Measurements from ENCODE around the gene C3orf18. TPM values are rescaled to one million over a fixed set of nuclear protein-coding genes. Genes with fewer than 3 reads are reported as not detected.

C3orf18 gene
- total RNA-seq, 1 donor from 2014 or later: 13.0 TPM

DNA sequence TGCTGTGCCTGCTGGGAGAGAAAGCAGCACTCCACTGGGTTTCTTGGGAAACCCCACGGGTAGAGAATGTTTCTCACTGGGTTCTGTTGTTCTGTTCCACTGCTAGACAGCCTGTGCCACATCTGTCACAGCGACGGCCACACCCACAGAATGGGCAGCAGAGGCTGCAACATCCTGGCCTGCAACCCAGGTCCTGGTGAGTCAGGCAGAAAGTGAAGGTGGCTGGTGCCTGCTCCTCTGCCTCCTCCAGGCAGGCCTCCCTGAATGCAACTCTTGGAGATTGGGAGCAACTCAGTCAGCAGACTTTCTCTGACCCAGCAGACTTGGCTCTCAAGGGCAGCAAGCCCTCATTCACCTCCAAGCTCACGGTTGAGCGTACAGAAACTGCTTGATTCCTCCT, 13.0 kb downstream of the C3orf18 start:
- Mint-ChIP-seq H3K27ac (ENCODE audit: unreplicated experiment) (no peak overlapping the region), H3K4me3 (ENCODE audit: unreplicated experiment) (no peak overlapping the region), H3K9me3 (ENCODE audit: unreplicated experiment) (peaks cover 2% of the 10 kb centered on the region), H3K4me1 (ENCODE audit: low read depth, unreplicated experiment) (peaks cover 9% of the 10 kb centered on the region), H3K36me3 (ENCODE audit: unreplicated experiment) (no peaks in the 10 kb centered on the region), H3K27me3 (ENCODE audit: unreplicated experiment) (peaks cover 3% of the 10 kb centered on the region)
- no peak for DNase-seq
- TF ChIP-seq, protein P1, sequence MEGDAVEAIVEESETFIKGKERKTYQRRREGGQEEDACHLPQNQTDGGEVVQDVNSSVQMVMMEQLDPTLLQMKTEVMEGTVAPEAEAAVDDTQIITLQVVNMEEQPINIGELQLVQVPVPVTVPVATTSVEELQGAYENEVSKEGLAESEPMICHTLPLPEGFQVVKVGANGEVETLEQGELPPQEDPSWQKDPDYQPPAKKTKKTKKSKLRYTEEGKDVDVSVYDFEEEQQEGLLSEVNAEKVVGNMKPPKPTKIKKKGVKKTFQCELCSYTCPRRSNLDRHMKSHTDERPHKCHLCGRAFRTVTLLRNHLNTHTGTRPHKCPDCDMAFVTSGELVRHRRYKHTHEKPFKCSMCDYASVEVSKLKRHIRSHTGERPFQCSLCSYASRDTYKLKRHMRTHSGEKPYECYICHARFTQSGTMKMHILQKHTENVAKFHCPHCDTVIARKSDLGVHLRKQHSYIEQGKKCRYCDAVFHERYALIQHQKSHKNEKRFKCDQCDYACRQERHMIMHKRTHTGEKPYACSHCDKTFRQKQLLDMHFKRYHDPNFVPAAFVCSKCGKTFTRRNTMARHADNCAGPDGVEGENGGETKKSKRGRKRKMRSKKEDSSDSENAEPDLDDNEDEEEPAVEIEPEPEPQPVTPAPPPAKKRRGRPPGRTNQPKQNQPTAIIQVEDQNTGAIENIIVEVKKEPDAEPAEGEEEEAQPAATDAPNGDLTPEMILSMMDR (IDR thresholded peaks at IDR 0.05; ENCODE audit: partially characterized antibody, unreplicated experiment): no peak

DNA sequence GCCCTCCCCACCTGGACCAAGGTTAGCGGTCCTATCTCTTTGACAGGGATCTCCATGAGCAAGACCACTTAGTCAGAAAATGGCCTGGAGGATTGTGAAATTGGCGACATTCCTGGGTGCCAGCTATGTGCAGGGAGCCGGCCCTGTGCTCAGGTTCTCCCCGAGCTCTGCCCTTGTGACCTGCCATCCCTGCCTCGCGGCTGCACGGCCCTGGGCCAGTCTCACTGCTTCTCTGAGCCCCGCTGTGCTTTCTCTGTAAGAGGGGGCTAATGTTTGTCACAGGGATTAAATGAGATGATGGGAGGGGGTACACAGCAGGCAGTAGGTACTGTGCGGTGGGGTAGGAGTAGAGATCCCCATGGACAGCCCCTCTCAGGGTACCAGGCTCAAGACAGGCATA, 14.9 kb downstream of the C3orf18 start:
- Mint-ChIP-seq H3K36me3 (ENCODE audit: unreplicated experiment) (no peaks in the 10 kb centered on the region), H3K4me3 (ENCODE audit: unreplicated experiment) (no peak overlapping the region), H3K9me3 (ENCODE audit: unreplicated experiment) (peaks cover 2% of the 10 kb centered on the region), H3K4me1 (ENCODE audit: low read depth, unreplicated experiment) (peaks cover 9% of the 10 kb centered on the region), H3K27ac (ENCODE audit: unreplicated experiment) (no peak overlapping the region), H3K27me3 (ENCODE audit: unreplicated experiment) (peaks cover 3% of the 10 kb centered on the region)
- no peak for DNase-seq
- TF ChIP-seq, protein P1 (IDR thresholded peaks at IDR 0.05; ENCODE audit: partially characterized antibody, unreplicated experiment): no peak

DNA sequence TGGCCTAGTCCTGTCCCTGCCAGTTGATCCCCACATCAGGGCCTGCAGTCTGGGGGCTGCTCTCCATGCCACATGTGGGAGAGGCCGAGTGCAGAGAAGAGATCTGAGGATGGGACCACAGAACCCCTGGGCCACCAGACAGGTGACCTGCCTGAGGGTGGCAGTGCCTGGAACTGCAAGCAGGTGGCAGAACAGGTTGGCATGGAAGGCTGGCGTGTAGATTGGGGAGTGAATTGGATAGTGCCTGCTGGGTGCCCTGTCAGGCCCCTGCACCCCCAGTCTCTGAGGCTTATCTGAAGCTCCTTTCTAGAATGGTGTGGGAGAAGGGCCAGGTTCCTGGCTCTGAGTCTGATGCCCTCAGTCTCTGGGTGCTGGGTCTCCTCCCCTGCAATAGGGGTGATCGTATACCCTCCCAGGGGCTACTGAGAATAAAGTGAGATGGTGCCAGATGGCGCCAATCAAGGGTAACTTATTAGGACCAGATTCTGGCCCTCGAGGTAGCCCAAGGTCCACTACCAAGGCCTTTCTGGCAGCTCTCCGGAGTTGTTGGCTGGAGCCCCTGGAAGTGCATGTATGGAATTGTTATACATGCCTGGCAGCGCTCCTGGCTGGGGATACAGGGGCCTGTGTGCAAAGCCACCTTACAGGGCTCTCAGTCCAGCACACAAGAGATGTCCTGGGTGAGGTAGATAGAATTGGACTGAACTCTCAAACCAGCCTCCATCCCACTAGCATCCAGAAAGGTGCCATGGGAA, 15.7 kb downstream of the C3orf18 start:
- TF ChIP-seq, protein P1 (IDR thresholded peaks at IDR 0.05; ENCODE audit: partially characterized antibody, unreplicated experiment): no peak
- Mint-ChIP-seq H3K36me3 (ENCODE audit: unreplicated experiment) (no peaks in the 10 kb centered on the region), H3K9me3 (ENCODE audit: unreplicated experiment) (peaks cover 3% of the 10 kb centered on the region), H3K27ac (ENCODE audit: unreplicated experiment) (no peak overlapping the region), H3K27me3 (ENCODE audit: unreplicated experiment) (peaks cover 3% of the 10 kb centered on the region), H3K4me1 (ENCODE audit: low read depth, unreplicated experiment) (peaks cover 9% of the 10 kb centered on the region), H3K4me3 (ENCODE audit: unreplicated experiment) (no peak overlapping the region)
- no peak for DNase-seq

DNA sequence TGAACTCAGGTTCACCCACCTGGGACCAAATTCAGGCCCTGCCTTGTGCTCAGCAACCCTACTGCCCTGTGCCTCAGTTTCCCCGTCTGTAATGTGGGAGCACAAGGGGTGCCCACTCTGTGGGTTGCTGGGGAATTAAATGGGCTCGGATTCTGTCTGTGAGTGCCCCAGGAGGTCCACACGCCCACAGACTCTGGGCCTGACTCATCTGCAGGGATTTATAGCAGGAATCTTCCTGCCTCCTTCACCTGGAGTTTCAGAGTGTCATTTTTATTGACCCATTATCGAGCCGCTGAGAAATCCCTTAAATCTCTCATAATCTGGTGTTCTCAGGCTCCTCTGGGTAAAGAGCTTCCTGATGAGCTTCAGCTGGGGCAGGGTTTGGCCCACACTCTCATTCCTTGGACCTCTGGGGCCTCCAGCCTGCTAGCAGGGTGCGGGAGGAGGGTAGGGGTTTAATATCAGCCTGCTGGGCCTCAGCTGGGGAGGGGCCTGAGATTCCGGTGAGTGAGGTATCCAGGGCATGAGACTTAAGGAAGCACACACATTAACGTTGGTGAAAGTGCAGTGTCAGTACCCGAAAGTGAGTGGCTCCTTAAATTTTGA, 16.4 kb downstream of the C3orf18 start:
- H3K4me3 Mint-ChIP-seq (ENCODE audit: unreplicated experiment): no peak overlapping the region
- no peaks in the 10 kb centered on the region for H3K36me3 Mint-ChIP-seq (ENCODE audit: unreplicated experiment)
- no peak for DNase-seq
- H3K27me3 Mint-ChIP-seq (ENCODE audit: unreplicated experiment): peaks cover 3% of the 10 kb centered on the region
- peaks cover 3% of the 10 kb centered on the region for H3K9me3 Mint-ChIP-seq (ENCODE audit: unreplicated experiment)
- no peak overlapping the region for H3K27ac Mint-ChIP-seq (ENCODE audit: unreplicated experiment)
- TF ChIP-seq, protein P1 (IDR thresholded peaks at IDR 0.05; ENCODE audit: partially characterized antibody, unreplicated experiment): no peak
- peaks cover 9% of the 10 kb centered on the region for H3K4me1 Mint-ChIP-seq (ENCODE audit: low read depth, unreplicated experiment)

Data from glutamatergic neuron (in vitro differentiated cells).